Calu3 (cell line): Measurements from ENCODE around the gene P2RX3. TPM values are rescaled to one million over a fixed set of nuclear protein-coding genes. Genes with fewer than 3 reads are reported as not detected.

Experiments
- BruUV-seq: library from RNA; stranded (reverse); fragments of 400-500 nt; replicated peaks from 2 replicates; lab custom pipeline; 2021; lab: Mats Ljungman, UMichigan
- CTCF ChIA-PET: fragments of 300-600 bp; sonication (Branson Sonifier 250); formaldehyde crosslinking; loops from one replicate; lab custom pipeline; 2022; ENCODE audit warnings: antibody characterized with exemption; lab: Charles Lee
- DNase-seq: peaks from one replicate; pipeline ENCODE4 v3.0.0; 2022
- H3K27ac Mint-ChIP-seq: one replicate; pipeline ENCODE4 v1.8.0; 2022; ENCODE audit warnings: mixed read lengths; ENCODE audit not compliant: unreplicated experiment
- H3K27me3 Mint-ChIP-seq: one replicate; pipeline ENCODE4 v1.8.0; 2022; ENCODE audit warnings: mixed read lengths; ENCODE audit not compliant: unreplicated experiment
- H3K36me3 Mint-ChIP-seq: one replicate; pipeline ENCODE4 v1.8.0; 2022; ENCODE audit warnings: mild to moderate bottlenecking, moderate library complexity, mixed read lengths; ENCODE audit not compliant: insufficient read depth, unreplicated experiment
- H3K4me1 Mint-ChIP-seq: one replicate; pipeline ENCODE4 v1.8.0; 2022; ENCODE audit warnings: mild to moderate bottlenecking, low read depth, mixed read lengths; ENCODE audit not compliant: unreplicated experiment
- H3K4me3 Mint-ChIP-seq: one replicate; pipeline ENCODE4 v1.8.0; 2022; ENCODE audit warnings: mild to moderate bottlenecking, low read depth, moderate library complexity, mixed read lengths; ENCODE audit not compliant: unreplicated experiment
- H3K9me3 Mint-ChIP-seq: one replicate; pipeline ENCODE4 v1.8.0; 2022; ENCODE audit warnings: low read depth, mixed read lengths; ENCODE audit not compliant: unreplicated experiment
- intact Hi-C: fragments of 100-400 bp; cut with micrococcal nuclease; formaldehyde crosslinking; loops from one replicate; pipeline ENCODE4 v1.10.0; 2022; ENCODE audit not compliant: unreplicated experiment
- total RNA-seq: library from RNA; stranded (reverse); gene quantifications from 2 replicates; pipeline ENCODE4 v1.2.3, GENCODE V29; 2022
- TF ChIP-seq, protein P1 (sequence below): fragments of 200-600 bp; IDR thresholded peaks from one replicate; pipeline ENCODE4 v1.8.0; 2022; ENCODE audit warnings: antibody characterized with exemption; ENCODE audit not compliant: unreplicated experiment

Gene P2RX3
- total RNA-seq, 1 experiment from 2014 or later = not detected

- H3K4me3 Mint-ChIP-seq = no peak overlapping the region
- no peak for DNase-seq
- H3K9me3 Mint-ChIP-seq = no peaks in the 10 kb centered on the region
- H3K4me1 Mint-ChIP-seq = peaks cover 20% of the 10 kb centered on the region
- no peak overlapping the region for H3K27ac Mint-ChIP-seq
- BruUV-seq = no TSS peak
- no peaks in the 10 kb centered on the region for H3K27me3 Mint-ChIP-seq
- TF ChIP-seq, protein P1, sequence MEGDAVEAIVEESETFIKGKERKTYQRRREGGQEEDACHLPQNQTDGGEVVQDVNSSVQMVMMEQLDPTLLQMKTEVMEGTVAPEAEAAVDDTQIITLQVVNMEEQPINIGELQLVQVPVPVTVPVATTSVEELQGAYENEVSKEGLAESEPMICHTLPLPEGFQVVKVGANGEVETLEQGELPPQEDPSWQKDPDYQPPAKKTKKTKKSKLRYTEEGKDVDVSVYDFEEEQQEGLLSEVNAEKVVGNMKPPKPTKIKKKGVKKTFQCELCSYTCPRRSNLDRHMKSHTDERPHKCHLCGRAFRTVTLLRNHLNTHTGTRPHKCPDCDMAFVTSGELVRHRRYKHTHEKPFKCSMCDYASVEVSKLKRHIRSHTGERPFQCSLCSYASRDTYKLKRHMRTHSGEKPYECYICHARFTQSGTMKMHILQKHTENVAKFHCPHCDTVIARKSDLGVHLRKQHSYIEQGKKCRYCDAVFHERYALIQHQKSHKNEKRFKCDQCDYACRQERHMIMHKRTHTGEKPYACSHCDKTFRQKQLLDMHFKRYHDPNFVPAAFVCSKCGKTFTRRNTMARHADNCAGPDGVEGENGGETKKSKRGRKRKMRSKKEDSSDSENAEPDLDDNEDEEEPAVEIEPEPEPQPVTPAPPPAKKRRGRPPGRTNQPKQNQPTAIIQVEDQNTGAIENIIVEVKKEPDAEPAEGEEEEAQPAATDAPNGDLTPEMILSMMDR = no peak
- peaks cover 22% of the 10 kb centered on the region for H3K36me3 Mint-ChIP-seq
- intact Hi-C loops = no loop called here
- CTCF ChIA-PET = no interaction called here
Measured at GRCh38 chr11:57403802-57404147, 65.6 kb downstream of the P2RX3 start.

- Mint-ChIP-seq H3K36me3 (peaks cover 29% of the 10 kb centered on the region), H3K4me3 (no peak overlapping the region), H3K27ac (peak overlapping the region; percentile 66), H3K27me3 (no peaks in the 10 kb centered on the region), H3K4me1 (peaks cover 20% of the 10 kb centered on the region), H3K9me3 (no peaks in the 10 kb centered on the region)
- TF ChIP-seq, protein P1 = no peak
- CTCF ChIA-PET = no interaction called here
- DNase-seq = no peak
- intact Hi-C loops = no loop called here
- BruUV-seq = no TSS peak
Measured at GRCh38 chr11:57405271-57405860, 67.2 kb downstream of the P2RX3 start.

- peaks cover 20% of the 10 kb centered on the region for H3K4me1 Mint-ChIP-seq
- peaks cover 35% of the 10 kb centered on the region for H3K36me3 Mint-ChIP-seq
- no peak for DNase-seq
- BruUV-seq = no TSS peak
- H3K27me3 Mint-ChIP-seq = no peaks in the 10 kb centered on the region
- peak overlapping the region; percentile 66 for H3K27ac Mint-ChIP-seq
- CTCF ChIA-PET = no interaction called here
- TF ChIP-seq, protein P1 = no peak
- H3K9me3 Mint-ChIP-seq = no peaks in the 10 kb centered on the region
- intact Hi-C loops = no loop called here
- no peak overlapping the region for H3K4me3 Mint-ChIP-seq
Measured at GRCh38 chr11:57406337-57406904, 68.3 kb downstream of the P2RX3 start.

- no peaks in the 10 kb centered on the region for H3K9me3 Mint-ChIP-seq
- intact Hi-C loops = no loop called here
- H3K36me3 Mint-ChIP-seq = peaks cover 35% of the 10 kb centered on the region
- no peaks in the 10 kb centered on the region for H3K27me3 Mint-ChIP-seq
- H3K4me3 Mint-ChIP-seq = no peak overlapping the region
- BruUV-seq = TSS peak; percentile 86
- TF ChIP-seq, protein P1 = no peak
- H3K27ac Mint-ChIP-seq = no peak overlapping the region
- CTCF ChIA-PET = no interaction called here
- peaks cover 20% of the 10 kb centered on the region for H3K4me1 Mint-ChIP-seq
- no peak for DNase-seq
Measured at GRCh38 chr11:57407010-57407920, 69.1 kb downstream of the P2RX3 start.
